Astrocyte of the spinal cord (primary cell): ENCODE results near the gene DNASE1L1.

ENCODE experiments used
- DNase-seq: peaks from one replicate; pipeline ENCODE4 v3.0.0; 2011; ENCODE audit warnings: low read depth, low spot score
- H3K4me3 ChIP-seq: 2 replicates; pipeline ENCODE4 v1.5.1; 2011; ENCODE audit warnings: low read depth, mild to moderate bottlenecking, low read length, moderate library complexity
- in situ Hi-C: cut with HindIII; loops from 2 replicates; pipeline ENCODE4 v1.10.0; 2017; ENCODE audit warnings: low sequenced_read_pairs
- TF ChIP-seq, protein P1 (sequence below): IDR thresholded peaks from 2 replicates; pipeline ENCODE4 v1.5.1; 2012; ENCODE audit warnings: low read depth, mild to moderate bottlenecking, low read length, inconsistent platforms

DNASE1L1 gene

DNA sequence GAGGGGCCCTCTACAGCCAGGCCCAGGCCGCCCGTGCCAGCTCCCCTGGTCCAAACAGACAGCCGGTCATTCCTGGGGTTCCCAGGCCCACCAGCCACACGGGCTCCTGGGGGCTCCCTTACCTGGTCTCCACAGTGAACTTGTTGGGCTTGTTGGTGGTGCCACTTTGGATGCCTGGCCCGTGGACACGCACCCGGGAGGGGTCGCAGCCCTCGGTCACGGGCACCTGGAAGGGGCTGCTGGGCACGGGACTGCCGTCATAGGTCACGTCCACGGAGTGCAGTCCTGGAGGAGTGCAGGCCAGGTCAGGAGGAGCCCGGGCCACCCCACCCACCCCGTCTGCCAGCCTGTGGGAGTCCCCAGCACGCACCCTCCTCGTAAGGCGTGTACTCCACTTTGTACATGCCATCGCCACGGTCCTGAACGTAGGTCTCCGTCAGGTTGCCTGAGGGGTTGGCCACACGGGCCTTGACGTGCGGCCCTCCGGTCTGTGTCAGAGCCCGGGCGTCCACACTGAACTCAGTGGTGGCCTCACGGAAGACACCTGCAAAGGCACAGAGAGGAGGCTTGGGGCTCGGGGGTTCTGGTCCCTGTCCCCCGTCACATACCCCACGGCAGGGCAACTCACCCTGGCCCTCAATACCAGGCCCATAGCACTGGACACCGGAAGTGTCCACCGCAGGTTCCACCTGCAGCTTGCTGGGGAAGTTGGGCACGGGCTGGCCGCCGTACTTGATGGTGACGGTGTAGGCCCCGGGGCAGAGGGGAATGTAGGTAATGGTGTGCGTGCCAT, 49.5 kb downstream of the DNASE1L1 start:
- TF ChIP-seq, protein P1, sequence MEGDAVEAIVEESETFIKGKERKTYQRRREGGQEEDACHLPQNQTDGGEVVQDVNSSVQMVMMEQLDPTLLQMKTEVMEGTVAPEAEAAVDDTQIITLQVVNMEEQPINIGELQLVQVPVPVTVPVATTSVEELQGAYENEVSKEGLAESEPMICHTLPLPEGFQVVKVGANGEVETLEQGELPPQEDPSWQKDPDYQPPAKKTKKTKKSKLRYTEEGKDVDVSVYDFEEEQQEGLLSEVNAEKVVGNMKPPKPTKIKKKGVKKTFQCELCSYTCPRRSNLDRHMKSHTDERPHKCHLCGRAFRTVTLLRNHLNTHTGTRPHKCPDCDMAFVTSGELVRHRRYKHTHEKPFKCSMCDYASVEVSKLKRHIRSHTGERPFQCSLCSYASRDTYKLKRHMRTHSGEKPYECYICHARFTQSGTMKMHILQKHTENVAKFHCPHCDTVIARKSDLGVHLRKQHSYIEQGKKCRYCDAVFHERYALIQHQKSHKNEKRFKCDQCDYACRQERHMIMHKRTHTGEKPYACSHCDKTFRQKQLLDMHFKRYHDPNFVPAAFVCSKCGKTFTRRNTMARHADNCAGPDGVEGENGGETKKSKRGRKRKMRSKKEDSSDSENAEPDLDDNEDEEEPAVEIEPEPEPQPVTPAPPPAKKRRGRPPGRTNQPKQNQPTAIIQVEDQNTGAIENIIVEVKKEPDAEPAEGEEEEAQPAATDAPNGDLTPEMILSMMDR, result no peak
- DNase-seq, result no peak
- in situ Hi-C loops, result no loop called here

DNA sequence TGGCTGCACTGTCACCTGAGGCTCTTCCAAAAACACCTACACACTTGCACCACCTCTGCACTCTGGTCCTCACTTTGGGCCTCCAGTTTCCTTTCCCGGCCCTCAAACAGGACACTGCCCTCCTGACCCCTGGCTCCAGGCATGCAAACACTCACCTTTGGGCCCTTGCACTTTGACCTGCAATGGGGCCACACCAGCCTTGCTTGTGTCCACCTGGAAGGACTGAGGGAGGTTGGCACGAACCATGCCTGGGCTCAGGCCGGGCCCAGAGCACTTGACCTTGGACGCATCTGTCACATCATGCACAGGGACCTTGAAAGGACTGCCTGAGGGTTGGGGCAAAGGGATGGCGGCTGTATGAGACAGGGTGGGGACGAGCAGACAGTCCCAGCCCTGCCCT, 50.2 kb downstream of the DNASE1L1 start:
- in situ Hi-C loops, result no loop called here
- TF ChIP-seq, protein P1, result no peak
- DNase-seq, result no peak
- H3K4me3 ChIP-seq, result no peak overlapping the region

More for the DNA sequence above, 49.5 kb downstream of the DNASE1L1 start:
- H3K4me3 ChIP-seq, result no peak overlapping the region

DNA sequence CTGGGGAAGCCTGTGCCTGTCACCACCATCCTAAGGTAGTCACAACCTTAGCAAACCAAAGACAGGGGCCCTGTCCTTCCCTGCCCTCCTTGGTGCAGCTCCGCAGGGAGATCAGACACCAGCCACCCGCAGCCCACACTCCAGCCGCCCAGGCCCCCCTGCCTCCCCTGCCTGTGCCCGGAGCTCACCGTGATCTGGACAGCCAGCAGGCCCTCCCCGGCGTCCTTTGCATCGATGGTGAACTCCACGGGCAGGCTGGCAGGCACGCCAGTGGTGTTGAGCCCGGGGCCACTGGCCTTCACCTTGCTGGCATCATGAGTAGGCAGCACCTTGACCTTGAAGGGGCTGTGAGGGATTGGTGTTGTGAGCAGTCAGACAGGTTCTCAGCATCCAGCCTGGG, 51.0 kb downstream of the DNASE1L1 start:
- TF ChIP-seq, protein P1, result no peak
- no peak overlapping the region for H3K4me3 ChIP-seq
- no peak for DNase-seq
- in situ Hi-C loops, result no loop called here

DNA sequence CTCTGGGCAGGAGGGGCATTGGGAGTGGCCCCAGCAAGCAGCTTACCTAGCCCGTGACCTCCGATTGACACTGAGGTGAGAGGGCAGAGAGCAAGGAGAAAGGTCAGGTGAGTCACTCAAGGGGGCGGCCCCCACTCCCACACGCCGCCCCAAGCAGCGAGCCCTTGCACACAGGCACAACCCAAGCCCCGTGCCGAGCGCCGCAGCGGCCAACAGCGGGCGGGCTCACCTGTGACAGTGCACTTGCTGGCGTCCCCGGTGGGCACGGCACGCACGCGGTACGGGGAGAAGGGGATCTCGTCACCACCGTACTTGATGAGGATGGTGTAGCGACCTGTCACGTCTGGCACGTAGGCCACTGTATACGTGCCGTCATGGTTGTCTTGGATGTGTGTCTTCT, 51.8 kb downstream of the DNASE1L1 start:
- in situ Hi-C loops, result no loop called here
- no peak for DNase-seq
- H3K4me3 ChIP-seq, result no peak overlapping the region
- TF ChIP-seq, protein P1, result no peak

DNA sequence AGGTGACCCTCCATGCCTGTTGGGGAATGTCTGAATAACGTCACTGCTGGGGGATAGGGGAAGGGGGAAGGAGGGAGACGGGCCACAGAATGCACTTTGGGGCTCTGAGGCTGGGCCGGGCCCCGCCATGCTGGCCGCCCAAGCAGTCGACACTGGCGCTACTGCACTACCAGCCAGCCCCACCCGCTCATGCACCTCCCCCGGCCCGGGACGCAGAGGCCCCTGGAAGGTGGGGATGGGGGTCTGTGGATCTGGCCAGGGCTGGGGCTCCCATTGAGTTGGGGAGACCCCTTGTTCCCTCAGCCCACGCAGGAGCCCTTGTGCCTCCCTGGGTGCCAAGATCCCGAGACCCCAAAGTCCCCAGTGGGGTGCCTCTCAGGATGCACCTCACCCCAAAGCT, 52.5 kb downstream of the DNASE1L1 start:
- TF ChIP-seq, protein P1, result no peak
- no peak overlapping the region for H3K4me3 ChIP-seq
- DNase-seq, result no peak
- in situ Hi-C loops, result no loop called here

DNA sequence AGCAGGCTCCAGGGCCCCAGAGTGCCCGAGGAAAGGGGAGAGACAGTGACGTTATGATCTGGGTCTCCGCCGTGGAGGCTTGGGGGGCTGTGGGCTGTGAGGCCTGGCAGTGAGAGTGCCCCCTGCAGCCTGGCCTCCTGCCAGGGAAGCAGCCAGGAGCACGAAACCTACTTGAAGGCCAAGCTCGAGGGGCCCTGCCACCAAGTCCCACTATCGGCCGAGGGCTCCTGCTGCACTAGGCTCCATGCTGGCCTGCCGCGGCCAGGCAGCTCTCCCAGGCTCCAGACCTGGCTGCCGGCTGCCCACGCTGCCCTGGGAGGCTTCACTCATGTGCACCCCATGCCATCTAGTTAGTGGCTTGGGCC, 53.3 kb downstream of the DNASE1L1 start:
- TF ChIP-seq, protein P1, result no peak
- no peak overlapping the region for H3K4me3 ChIP-seq
- in situ Hi-C loops, result no loop called here
- no peak for DNase-seq
